Spleen (tissue), 7 donors: ENCODE results near the gene DIRAS1.

Experiments used
- CTCF ChIP-seq, 11 experiments: fragments of 200-600 bp in 7 of 11; fragments of 450-650 bp in 4 of 11; sonication (generic) in 4 of 11; IDR thresholded peaks in 8 of 11; conservative IDR thresholded peaks in 3 of 11; 1 replicate in 7 of 11; 2 replicates in 4 of 11; pipeline versions ENCODE4 v1.4.0 to v1.8.0; 2016 to 2021; ENCODE audit warnings: antibody characterized with exemption in 11 of 11, inconsistent platforms in 4 of 11, mild to moderate bottlenecking in 1 of 11
- POLR2A ChIP-seq, 3 donors: fragments of 450-650 bp; IDR thresholded peaks; one replicate each; pipeline ENCODE4 v1.5.1; 2017; ENCODE audit warnings: antibody characterized with exemption in 3 of 3, mild to moderate bottlenecking in 1 of 3
- POLR2AphosphoS5 ChIP-seq, 3 donors: sonication (generic); formaldehyde crosslinking; IDR thresholded peaks; one replicate each; pipeline ENCODE4 v1.5.1; 2017; ENCODE audit warnings: antibody characterized with exemption in 3 of 3
- donor health status: DM: no; HTN: no; CAD: no; lungs with moderate emphysema.
- donor health status: DM: no; HTN: no; CAD: no.
- donor health status: DM: no; HTN: no; CAD: no.

- TF ChIP-seq CTCF (IDR thresholded peaks at IDR 0.05 in 8 of 11, conservative IDR thresholded peaks at IDR 0.05 in 3 of 11) (no peak), POLR2A (IDR thresholded peaks at IDR 0.05) (no peak), POLR2AphosphoS5 (IDR thresholded peaks at IDR 0.05) (no peak)
These were observed 3.3 kb downstream of the DIRAS1 start for GRCh38 chr19:2717638-2718541.
